GM19023 (cell line): ENCODE data around the gene CASD1.

Source experiments
- ATAC-seq: cut with Tn5 transposase; IDR thresholded peaks from one replicate; pipeline ENCODE4 v1.9.1; 2021; ENCODE audit warnings: mild to moderate bottlenecking, moderate library complexity; ENCODE audit not compliant: unreplicated experiment

The CASD1 gene

GRCh38 chr7:94579470-94579869, 69.9 kb downstream of the CASD1 start:
- ATAC-seq: no peak

DNA sequence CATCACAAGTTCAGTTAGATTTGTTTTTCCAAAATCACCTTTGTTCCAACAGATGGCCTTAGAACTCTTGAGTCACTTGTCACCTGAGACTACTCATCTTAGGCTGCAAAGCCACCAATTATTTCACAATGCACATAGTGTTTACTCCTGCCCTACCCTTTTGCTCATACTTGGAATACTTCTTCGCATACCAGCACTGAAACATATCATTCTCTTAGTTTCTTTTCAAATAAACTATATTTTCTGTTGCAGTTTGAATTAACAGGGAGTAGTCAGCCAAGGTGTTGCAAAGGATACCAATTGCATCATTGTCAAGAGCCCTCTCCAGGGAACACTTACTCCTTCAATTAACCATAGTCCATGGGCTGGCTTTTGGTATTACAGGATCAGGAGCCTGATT, 71.0 kb downstream of the CASD1 start:
- no peak for ATAC-seq

DNA sequence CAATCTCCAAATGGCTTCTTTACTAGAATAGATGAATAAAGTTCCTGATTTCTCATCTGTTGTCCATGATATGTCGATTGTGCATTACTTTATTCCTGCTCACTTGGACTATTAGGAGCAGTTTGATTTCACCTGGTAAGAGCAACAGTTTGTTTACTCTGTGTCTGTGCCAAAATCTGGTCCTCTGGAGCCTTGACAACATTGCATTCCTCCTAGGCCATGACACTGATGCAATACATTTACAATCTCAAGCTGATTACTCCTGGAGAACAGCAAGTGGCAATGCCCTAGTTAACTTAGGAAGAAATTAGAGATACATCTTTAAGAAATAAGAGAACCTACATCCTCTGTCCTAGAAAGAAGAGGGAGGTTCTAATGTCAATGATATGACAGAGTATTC, 74.5 kb downstream of the CASD1 start:
- ATAC-seq: no peak

DNA sequence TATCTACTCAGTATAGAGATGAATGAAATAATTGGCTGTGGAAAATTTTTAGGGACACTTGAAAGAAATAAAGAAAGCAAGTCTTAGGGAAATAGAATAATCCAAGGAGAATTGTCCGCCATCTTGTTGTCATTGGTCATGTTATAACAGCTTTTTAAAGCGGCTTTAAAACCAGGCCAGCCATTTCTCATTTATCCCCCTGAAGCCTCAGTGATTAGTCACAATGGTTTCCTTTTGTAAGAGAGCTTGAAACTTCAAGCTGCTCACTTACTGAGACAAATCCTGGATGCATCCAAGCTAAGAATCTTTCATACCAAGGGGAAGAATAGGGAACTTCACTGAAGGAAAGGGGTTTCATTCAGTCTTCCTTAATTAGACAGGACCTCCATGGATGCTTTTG, 78.5 kb downstream of the CASD1 start:
- ATAC-seq: no peak

- ATAC-seq: no peak
Measured at GRCh38 chr7:94590526-94591162, 81.0 kb downstream of the CASD1 start.

DNA sequence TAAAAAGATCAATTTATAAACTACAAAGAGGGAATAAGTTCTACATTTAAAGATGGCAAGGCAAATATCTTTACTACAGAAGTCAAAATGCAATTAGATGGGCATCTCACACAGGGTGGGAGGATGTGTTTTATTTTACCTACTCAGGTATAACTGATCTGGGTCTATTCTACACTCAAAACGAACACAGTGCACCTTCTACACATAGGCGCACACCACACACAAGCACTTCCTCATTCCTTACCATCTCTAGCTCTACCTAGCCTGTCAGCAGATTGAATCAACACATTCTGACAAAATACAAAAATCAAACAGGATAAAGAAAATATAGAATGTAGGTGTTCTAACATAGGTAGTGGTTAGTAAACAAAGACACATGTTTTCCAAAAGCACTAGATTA, 81.6 kb downstream of the CASD1 start:
- ATAC-seq: no peak

- ATAC-seq: no peak
Measured at GRCh38 chr7:94594882-94595281, 85.3 kb downstream of the CASD1 start.

GRCh38 chr7:94595717-94596116, 86.1 kb downstream of the CASD1 start:
- no peak for ATAC-seq

- no peak for ATAC-seq
Measured at GRCh38 chr7:94600267-94600666, 90.7 kb downstream of the CASD1 start.

GRCh38 chr7:94602181-94602580, 92.6 kb downstream of the CASD1 start:
- ATAC-seq: no peak

DNA sequence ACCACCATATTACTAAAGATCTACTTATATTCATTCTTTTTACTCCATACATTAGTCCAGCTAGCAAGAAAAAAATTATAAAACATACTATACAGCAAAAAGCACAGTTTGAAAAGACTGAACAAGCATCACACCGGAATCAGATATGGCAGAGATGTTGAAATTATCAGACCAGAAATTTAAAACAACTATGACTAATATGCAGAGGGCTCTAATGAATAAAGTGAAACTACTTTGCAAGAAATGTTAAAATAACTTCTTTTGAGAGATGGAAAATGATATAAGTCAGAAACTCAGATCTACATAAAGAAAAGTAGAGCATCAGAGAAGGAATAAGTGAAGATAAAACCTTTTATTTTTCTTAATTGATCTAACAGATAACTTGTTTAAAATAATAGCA, 95.4 kb downstream of the CASD1 start:
- ATAC-seq: no peak
